Retina (tissue), 1 donor: ENCODE data around the gene NINJ2.

Source experiments
- DNase-seq: peaks from one replicate; pipeline ENCODE4 v3.0.0-alpha.2; 2016

NINJ2 gene

DNA sequence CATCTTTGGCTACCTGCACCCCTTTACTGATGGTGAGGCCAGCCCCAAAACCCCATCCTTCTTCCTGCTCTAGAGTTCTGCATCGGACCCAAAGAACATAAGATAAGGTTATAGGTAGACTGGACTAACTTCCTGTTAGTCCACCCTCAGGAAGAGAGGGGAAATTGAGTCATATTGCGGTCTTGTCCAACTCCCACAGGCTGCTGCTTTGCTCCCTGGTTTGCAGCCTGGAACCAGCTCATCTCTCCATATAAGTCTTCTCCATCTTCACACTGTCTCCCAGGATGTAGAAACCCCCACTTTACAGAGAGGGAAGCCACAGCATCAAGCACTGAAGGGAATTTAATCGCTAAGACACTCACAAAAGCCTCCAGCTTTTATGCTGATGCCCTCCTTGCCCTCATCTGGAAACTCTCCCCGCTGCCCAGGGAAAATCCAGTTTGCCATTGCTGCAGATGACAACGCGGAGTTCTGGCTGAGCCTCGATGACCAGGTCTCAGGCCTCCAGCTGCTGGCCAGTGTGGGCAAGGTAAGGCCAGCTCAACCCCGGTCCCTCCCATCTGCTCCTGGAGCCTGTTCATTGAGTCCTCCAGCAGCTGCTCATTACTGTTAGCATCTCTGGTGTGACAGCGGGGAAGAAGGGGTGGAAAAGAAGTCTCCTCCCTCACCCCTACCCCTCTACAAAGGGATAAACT is 118.2 kb downstream of the NINJ2 start:
- DNase-seq, result no peak

DNA sequence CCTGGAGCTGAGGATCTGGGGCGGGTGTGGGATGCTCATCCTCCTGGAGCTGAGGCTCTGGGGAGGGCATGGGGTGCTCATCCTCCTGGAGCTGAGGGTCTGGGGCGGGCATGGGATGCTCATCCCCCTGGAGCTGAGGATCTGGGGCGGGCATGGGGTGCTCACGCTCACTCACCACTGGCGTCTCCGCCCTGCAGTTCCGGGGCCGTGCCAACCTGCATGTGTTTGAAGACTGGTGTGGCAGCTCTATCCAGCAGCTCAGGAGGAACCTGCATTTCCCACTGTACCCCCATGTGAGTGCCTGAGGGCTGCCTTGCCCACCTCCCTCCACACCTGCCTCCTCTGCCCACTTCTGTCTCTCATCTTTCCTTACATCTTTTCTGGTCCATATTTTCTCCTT is 119.1 kb downstream of the NINJ2 start:
- no peak for DNase-seq

DNA sequence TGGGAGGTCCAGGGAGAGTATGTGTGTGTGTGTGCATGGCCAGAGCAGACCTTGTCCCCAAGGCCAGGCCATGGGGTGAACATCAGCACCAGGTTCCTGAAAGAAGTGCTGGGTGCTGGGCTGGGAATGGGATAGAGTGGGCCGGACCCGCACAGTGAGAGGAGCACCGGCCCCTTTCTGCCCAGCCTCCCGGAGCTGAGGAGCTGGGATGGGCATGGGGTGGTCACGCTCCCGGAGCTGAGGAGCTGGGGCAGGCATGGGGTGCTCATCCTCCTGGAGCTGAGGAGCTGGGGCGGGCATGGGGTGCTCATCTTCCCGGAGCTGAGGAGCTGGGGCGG is 120.2 kb downstream of the NINJ2 start:
- no peak for DNase-seq

DNA sequence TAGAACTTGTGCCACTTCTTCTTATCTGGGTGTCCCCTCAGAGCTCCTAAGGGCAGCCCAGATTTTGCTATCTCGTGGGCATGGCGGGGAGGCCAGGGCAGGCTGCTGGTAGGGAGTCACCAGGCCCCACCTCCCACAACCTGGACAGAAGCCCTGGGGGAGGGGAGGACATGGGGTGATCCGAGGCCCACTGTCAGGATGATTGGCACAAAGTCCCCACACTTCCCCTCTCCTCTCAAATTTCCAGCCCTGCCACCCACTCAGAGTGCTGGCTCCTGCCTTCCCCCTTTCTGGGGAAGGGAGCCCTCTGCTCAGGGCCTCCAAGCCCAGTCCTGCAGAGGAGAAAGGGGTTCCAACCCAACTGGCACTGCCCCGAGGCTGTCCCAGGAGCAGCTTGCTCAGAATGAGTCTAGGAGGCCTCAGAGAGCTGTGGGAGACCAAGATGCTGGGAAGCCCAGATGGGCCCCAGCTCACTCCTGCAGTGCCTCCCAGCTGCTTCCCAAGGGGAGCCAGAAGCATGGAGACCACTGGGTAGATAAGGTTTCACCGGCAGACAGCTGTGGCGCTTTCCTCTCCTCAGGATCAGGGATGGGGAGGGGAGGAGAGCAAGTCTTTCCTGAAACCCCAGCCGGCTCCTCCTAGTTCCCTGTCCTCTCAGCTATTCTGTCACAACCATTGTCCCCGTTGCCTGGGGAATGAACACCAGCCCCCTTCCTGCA is 120.7 kb downstream of the NINJ2 start:
- peak; percentile 58 for DNase-seq

DNA sequence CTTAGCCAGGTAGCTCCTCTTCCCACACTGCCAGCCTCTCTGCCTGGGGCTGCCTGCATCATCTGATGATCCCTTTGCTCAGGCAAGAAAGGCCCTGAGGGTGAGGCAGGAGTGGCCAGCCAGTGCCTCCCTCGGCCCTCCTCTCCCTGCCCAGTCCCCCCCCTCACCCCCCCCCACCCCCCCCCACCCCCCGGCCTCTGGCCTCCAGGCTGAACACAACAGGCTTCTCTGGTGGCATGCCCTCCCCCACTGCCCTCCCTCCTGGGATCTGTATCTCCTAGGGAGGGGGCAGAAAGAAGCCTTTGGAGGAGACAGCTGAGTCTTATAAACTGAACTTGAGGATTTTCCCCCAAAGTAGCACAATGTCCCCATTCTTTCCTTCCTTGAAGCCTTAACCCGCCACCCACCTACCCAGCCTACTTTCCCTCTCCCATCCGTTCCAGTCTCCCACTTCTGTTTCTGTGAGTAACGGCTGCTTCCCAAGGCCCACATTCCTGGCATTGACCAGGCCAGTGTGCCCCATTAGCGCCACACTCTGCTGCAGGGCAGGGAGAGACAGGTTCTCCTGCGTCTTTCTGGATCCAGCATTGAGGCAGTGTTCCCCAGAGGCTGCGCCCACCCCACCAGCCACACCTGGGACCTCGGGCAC is 121.4 kb downstream of the NINJ2 start:
- peak; percentile 65 for DNase-seq

DNA sequence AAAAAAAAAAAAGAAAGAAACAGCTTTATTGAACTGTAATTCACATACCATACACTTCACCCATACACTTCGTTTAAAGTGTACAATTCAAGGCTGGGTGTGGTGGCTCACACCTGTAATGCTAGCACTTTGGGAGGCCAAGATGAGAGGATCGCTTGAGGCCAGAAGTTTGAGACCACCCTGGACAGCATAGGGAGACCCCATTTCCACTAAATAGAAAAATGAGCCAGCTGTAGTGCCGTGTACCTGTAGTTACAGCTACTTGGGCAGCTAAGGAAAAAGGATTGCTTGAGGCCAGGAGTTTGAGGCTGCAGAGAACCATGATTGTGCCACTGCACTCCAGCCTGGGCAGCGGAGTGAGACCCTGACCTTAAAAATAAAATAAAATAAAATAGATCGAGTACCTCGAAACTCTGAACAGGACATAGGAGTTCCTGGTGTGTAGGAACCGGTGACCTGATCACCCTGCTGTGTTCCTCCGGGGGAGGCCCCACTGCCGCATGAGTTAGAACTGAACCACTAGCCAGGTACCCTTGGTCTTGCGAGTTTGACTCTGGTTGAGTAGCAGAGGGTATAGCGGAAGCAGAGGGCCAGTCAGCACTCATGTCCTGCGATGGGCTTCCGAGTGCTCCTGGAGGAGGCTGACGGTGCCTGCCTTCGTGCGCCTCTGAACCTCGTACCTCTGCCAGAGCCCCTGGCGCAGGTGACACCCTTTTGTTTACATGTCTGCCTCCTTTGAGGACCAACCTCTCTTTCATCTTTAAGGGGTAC is 123.5 kb downstream of the NINJ2 start:
- no peak for DNase-seq

DNA sequence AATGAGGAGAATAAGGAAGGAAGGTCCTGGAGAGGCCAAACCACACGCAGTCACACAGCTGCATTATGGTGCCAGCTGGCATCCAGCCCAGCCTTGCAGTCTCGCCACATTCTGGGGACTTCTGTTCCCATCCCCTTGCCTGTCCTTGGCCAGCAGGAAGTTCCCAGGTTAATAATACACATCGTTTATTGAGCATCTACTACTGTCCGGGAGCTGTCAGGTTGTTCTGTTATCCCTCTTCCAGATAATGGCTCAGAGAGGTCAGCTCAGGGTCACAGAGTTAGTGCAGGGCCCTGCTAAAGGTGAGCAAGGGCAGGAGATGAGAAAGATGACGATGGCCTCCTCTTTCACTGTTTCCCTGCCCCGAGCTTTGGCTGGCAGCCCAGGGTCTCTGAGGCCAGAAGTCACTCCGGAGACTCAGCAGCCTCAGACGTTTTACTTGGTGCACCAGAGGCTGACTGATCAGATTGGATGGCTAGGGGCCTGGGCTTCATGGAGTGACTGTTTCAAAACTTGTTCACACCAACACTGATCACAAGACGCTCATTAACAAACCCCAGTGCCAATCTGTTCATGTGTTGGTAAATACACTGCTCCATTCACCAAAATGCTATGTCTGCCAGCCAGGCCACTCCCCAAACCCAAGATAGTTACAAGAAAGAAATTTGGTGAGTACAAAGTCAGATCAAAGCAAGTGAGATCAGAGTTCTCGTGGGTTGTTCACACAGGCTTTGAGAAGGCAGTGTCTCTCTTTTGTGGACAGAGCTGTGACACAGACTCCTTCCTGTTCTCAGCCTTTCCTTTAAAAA is 124.3 kb downstream of the NINJ2 start:
- DNase-seq, result no peak

DNA sequence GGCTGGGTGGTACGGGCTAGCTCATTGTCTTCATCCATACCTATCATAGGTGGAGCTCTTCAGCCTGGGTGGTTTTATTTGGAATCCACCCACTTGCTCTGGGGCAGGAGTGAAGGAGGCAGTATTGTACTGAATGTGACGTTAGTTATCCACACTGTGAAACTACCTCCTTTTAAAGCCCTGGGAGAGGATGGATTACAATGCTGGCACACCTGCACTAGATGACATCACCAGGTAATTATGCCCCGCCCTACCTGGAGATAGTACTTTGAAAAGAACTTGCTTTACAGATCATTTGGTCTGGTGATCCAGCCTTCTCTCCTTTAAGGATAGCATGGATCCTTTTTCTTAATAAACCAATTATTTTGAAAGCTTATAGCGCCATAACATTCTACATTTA is 125.5 kb downstream of the NINJ2 start:
- DNase-seq, result no peak

DNA sequence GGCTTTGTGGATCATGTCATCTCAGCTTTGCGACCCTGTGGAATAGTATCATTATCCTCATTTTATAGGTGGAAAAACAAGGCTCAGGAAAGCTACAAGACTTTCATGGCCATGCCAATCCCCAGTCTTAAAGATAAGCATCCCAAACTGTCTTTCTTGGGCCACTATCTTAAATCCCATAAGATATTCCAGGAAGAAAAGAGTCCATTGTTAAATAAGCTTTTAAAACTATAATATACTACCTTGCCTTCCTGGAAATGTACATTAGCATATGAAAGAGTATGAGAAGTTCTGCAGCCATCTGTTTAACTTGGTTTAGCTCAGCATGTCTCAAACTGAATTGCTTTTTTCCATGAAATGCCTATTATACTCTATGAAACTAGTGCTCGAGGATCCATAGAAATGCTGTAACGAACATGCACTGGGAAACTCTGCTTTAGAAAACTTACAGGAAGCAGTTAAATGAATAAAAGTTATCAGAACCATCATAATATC is 126.4 kb downstream of the NINJ2 start:
- no peak for DNase-seq

DNA sequence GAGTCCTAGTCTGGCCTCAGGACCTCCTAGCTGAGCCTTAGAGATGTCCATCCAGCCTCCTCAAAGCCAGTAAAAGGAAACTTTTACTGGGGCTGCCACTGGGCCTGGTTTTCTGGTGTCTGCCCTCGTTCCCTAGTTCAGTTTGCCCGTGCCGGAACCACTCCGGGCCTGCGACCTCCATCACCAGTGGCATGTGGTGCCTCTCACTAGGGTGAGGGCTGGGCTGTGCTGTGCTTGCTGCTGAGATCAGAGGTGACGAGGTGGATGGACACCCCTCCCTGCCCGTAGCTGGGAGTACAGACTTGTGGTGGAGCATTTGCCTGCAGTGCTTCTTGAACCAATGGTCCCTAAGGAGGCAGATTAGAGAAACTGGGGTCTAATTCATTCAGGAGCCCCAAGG is 127.8 kb downstream of the NINJ2 start:
- DNase-seq, result no peak

DNA sequence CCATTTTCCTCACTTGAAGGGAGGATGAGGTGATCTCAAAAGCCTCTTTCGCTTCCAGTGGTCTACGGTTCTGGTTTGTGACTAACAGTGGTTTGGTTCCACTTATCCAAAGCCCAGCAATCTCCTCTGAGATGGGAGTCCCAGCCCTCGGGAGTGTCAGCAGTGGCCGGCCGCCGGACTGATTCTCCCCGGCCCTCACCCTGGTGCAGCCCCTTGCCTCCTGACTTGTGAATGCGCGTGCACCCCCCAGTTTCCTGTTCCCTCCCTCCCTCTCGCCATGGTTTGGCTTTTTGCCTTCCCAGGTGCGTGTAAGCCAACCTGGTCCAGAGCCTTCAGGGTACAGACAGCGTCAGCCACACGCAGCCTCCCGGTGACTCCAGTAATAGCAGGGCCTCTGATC is 129.0 kb downstream of the NINJ2 start:
- no peak for DNase-seq

DNA sequence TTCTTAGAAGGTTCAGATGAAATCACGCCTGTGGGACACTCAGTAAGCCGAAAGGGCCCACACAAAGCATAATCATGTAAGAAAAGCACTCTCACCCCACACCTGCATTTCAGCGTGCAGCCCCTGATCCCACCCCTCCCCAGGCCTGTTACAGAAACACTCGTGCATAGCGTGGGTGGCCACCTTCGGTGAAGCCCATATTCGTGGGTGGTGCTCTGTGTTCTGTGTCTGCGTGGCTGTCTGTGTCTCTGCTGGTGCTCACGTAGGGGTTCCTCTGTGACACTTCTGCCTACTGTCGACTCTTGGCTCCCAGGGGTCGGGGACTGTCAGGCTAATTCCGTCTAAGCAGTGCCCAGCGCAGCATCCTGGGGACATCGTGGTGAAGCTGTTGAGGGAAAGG is 129.5 kb downstream of the NINJ2 start:
- no peak for DNase-seq

DNA sequence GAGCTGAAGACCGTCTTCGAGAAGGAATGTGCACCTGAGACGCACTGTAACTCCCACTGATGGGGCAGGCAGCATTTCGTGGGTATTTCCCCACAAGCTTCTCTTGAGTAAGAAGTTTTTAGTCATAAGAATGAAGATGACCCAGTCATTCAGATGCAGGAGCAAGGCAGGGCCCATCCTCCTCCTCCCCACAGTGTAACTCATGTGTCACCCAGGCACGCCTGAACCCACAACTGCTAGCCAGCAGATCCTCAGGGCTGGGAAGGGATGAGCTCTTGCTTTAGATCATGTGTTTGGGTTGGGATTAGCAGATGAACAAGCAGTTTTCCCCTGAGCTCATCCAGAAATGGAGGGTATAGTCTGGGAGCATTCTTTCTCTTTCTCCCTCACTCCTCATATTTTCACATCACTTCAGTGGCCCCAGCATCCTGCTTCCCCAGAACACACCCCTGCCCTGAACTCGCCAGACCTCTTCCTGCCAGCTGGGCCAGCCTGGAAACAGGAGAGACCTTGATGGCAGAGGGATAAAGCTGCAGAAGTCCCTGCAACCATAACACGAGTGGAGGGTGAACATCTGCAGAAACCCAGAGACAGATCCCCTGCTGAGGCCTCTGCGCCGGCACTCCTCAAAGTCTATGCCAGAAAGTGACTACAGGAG is 130.2 kb downstream of the NINJ2 start:
- DNase-seq, result no peak

DNA sequence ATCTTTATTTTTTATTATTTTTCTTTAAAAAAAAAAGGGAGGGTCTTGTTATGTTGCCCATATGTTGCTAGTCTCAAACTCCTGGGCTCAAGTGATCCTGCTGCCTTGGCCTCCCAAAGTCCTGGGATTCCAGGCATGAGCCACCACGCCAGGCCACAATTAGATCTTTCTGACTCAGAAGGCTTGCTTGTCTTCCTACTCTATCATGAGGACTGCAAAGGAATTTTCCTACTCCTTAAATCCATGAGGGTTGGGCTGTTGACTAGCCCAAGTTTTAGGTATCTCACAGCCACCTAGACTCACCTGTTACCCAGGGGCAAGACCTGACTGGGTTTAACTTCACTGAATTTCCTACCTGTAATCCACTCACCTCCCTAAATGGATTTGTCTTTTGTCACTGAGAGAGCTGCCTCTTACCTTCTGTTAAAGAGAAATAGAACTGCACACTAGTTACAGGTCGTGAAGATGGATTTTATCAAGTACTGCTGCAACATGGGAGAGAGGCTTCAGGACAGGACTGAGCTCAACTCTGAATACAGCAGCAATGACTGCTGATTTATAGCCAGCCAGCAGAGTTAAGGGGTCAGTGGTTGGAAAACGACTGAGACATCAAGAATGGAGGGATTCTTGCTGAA is 131.2 kb downstream of the NINJ2 start:
- no peak for DNase-seq

DNA sequence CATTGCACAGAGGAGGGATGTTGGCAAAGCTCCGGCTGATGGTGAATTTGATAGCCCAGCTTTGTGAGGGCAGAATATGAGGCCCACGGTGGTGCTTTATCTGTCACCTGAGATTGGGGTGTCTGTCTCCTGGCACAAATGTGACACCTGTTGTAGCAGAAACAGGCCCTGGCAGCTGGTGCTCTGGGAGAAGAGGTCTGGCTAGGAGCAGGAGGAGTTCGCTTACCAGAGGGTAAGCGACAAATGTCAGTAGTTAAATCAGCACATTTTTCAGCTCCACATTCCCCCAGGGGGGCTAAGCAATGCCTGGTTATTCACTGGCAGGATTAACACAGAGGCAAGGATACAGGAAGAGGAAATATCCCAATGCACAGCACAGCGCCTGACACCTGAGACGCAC is 132.4 kb downstream of the NINJ2 start:
- DNase-seq, result no peak

DNA sequence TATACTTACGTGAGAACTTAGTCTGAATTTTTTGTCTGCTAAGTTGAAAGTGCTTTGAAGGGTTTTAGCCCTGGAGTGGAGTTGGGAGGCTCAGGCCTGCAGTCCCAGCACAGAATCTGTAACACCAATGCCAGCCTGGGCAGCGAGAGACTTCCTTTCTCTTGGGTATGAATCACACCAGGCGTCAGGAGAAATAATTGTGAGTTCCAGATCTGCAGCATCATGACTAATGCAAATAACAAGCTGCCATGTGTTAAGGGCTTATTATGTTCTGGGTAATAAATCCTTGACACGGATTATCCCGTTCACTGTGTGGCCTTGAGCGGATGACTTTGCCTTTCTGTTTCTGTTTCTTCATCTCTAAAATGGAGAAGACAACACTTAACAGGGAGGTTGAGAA is 132.9 kb downstream of the NINJ2 start:
- no peak for DNase-seq

DNA sequence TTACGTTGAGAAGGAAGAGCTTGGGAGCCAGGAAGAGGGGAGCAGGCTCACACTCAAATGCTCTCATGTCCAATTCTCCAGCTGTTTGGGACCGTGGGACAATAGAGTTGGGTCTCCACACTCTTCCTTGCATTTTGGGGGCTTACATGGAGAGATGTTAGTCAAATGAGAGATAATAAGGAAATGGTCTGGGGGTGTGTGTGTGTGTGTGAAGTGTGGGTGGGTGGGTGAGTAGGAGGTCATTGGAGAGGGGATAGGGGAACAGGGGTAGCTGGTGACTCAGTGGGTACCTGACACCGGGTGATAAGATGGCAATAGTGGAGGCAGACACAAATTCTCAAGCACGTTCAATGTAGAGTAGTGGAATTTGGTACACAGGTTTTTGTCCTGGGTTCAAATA is 135.5 kb downstream of the NINJ2 start:
- DNase-seq, result no peak

DNA sequence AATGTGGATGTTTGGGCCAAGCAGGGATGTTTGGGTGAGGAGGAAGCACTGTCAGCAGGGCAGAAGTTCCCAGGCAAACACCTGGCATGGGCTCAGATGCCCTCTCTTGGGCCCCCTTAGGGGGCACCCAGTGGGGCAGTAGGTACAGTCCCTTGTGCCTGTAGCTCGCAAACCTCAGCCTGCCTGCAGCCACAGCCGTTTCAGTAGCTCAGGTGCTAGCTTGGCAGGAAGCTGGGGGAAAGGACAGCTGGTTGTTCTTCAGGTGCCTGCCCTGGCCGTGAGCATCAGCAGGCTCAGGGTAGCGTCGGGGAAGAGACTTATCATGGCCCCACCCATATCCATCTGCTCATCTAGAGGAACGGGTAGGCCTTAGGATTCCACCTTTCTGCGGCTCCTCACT is 136.0 kb downstream of the NINJ2 start:
- no peak for DNase-seq

DNA sequence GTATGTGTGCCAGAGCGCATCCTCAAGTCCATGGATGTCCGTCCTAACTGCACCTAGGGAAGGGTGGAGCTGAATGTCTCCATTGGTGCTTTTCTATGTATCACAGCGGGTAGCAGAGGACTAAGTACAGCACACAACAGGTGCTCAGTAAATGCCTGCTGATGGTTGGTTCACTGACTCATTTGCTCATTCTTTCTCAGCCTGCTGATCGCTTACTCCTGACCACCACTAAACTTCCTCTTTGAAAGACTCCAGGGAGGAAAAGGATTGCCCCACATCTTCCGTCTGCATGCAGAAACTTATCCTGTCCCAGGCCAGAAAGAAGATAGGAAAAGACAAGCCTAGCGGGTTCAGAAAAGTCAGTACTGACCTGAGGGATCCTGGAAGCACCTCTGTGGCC is 137.2 kb downstream of the NINJ2 start:
- no peak for DNase-seq

DNA sequence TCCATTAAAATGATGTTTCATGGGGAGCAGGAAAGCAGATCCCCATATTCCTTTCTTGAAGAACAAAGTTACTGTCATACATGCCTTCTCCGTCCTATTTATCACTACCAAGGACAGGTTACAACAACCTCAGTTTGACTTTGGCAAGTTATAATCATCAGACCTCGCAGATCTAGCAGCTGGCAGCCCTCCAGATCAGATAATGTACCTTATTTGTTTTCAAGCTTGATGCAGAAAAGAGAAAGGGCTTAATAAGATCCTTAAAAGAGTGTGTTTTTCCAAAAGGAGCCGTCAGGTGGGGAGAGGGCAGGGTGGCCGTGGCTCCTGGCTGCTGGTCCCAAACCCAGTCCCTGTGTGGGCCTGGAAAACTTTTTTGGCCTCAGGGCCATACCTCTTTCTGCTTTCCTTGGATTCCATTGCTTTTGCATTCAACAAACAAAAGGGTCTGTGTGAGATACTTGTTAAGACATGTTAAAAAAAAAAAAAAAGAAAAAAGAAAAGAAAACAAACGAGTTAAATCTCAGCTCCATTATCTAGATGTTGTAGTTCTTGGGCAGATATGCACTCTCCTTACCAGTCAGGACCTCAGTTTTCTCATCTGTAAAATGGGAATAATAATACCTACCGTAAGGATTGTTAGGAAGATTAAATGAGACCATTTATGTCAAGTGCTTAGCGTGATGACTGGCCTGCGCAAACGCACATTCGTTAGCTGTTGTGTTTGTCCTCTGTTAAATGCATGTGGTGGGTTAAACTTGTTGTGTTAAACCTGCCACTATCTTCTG is 138.9 kb downstream of the NINJ2 start:
- DNase-seq, result no peak
